NCI-H146 (cell line): Measurements from ENCODE around the gene LRIG3.

Experiments used
- DNase-seq: peaks from one replicate; lab custom pipeline; 2025; lab: John Stamatoyannopoulos, UW

LRIG3 gene

GRCh38 chr12:58920102-58920960 is at the start of gene LRIG3:
Gene LRIG3 (minus strand): TSS chr12:58920504. CDS start chr12:58920235, 269 bp downstream.
- DNase-seq, result peak; percentile 86

GRCh38 chr12:58969237-58969636 is 48.9 kb upstream of the LRIG3 start:
- DNase-seq, result no peak

DNA sequence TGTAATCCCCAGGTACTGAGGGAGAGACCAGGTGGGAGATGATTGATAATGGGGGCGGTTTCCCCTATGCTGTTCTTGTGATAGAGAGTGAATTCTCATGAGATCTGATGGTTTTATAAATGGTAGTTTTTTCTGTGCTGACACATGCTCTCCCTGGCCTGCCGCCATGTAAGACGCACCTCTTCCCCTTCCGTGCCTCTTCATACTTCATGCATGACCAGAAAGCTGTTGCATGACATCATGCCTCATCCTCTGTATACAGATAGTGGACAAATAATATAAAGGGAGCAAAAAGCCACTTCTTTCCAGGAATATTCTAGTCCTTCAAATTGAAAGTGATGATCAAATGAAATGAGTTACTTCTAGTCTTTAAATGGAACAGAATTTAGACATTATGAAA is 47.3 kb upstream of the LRIG3 start:
- no peak for DNase-seq

- DNase-seq, result no peak
Measured at GRCh38 chr12:58966939-58967338, 46.6 kb upstream of the LRIG3 start.

DNA sequence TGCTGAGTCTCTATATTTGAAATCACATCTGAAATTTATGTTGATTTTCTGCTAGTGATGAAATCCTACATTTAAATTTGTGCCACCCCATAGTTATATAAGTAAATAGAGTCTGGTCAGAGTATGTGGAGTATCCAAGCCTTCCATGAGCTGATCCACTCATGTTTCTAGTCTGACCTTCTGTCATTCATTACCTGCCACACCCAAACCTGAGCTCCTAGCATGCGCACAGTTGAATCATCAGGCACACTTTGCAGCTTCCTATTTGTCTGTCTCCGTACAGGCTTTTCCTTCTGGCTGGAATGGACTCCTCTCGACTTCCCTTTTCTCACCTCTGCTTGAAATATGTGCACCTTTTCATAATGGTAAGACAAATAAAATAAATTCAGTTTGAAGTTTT is 45.3 kb upstream of the LRIG3 start:
- no peak for DNase-seq

DNA sequence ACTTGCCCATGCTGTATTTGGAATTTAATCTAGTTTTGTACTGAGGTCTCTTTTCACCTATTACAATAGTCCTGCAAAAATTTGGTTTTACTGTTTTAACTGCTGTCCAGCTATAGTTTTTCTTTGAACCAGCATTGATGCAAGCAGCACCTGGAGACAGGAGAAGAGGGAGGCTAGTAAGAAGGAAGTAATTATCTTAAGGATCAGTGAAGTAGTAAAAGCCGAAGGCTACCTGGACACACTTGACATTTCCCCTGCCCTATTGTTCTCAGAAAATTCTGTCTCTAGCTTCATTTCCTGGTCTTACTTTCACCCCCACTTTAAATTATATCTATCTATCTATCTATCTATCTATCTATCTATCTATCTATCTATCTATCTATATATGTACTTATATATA is 43.5 kb upstream of the LRIG3 start:
- DNase-seq, result no peak

DNA sequence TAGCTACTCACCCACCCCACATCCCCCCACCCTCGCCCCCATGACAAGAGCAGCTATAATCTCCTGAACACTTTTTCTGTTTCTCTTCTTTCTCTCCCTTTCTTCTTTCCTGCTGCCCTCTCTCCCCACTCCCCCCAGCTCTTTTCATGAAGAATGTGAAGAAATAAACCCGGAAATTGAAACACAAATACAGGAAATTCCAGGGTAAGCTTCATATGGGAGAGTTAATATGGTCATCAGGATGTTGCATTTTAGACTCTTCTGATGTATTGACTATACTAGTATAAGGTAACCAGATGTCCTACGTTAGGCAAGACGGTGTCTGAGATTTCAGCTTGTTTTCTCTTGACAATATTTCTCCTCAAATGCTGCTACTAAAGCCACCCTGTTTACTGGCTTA is 41.6 kb upstream of the LRIG3 start:
- no peak for DNase-seq

DNA sequence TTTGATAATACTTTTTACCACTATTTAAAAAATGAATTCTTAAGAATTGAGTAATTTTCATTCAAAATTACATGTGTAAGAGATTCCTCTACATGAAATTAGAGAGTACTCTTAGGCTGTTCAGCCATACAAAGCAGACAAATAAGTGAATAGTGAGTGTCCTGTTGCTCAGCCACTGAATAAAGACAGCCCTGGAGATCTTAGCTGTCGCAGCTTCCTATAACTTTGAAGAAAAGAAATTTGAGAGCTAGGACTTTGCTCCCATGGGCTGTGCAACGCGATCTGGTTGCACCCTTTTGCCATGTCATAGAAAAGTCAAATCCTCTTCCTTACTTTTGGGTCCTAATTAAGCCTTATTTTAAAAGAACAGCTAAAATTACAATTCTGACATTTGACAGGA is 40.9 kb upstream of the LRIG3 start:
- DNase-seq, result no peak

- no peak for DNase-seq
Measured at GRCh38 chr12:58959639-58960300, 39.5 kb upstream of the LRIG3 start.

GRCh38 chr12:58957298-58957697 is 37.0 kb upstream of the LRIG3 start:
- no peak for DNase-seq

DNA sequence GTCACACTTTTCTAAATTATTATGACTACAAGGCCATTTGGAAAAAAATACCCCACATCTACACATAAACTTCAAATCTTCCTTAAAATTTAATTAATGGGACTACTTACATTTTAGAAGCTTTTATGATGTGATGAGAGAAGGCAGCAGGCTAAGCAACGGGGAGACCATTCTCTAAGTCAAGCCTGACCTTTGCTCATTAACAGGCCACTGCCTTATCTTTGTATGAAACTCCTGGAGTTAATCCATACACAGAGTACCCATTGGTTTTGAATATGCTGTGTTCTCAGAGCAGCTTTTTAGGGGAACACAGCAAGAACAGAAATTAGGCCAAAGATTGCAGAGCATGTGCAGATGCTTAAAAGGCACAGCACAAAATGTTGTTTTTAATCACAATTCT is 35.5 kb upstream of the LRIG3 start:
- no peak for DNase-seq

GRCh38 chr12:58954002-58954401 is 33.7 kb upstream of the LRIG3 start:
- no peak for DNase-seq

DNA sequence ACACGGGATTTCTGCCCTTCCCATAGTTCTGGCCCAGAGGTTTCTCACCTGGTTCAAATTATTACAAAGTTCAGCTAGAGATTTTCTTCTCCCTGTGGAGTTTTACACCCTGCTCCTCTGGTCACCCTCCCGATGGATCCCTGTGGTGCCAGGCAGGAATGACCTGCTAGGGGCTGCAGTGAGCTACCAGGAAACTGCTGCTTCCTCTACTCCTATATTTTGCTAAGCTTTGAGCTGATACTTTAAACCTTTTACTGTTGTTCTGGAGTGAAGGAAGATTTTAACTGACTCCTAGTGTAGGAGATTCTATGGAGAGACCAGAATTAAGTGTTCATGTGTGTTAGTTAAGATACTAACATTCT is 30.4 kb upstream of the LRIG3 start:
- DNase-seq, result peak; percentile 16

- peak; percentile 32 for DNase-seq
Measured at GRCh38 chr12:58949954-58950738, 29.8 kb upstream of the LRIG3 start.

- DNase-seq, result peak; percentile 66
Measured at GRCh38 chr12:58943079-58943478, 22.8 kb upstream of the LRIG3 start.

DNA sequence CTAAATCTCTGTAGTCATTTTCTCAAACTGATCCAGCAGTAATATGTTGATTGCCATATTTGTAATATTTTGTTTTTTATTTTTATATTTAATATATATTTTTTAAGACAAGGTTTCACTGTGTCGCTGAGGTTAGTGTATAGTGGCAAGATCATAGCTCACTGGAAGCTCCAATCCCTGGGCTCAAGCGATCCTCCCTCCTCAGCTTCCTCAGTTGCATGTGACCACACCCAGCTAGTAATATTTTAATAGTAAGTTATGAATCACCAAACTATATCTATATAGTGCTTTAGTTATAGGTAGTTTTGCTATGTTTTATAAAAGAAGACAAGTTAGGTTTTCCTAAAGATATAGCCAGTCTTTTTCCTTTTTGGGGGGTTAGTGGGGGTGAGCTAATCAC is 22.0 kb upstream of the LRIG3 start:
- no peak for DNase-seq

GRCh38 chr12:58939399-58940100 is 19.2 kb upstream of the LRIG3 start:
- no peak for DNase-seq

DNA sequence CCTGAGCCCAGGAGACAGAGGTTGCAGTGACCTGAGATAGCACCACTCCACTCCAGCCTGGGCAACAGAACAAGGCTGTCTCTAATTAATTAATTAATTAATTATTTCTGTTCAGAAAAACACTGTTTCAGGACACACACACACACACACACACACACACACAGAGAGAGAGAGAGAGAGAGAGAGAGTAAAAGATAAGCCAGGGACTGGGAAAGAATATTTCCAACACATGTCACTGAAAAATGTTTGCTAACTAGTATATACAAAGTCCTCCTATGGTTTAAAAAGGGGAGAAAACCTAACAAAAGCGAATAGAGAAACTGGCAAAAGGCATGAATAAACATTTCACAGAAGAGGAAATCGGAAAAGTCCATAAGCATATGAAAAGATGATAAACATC is 18.1 kb upstream of the LRIG3 start:
- DNase-seq, result no peak

DNA sequence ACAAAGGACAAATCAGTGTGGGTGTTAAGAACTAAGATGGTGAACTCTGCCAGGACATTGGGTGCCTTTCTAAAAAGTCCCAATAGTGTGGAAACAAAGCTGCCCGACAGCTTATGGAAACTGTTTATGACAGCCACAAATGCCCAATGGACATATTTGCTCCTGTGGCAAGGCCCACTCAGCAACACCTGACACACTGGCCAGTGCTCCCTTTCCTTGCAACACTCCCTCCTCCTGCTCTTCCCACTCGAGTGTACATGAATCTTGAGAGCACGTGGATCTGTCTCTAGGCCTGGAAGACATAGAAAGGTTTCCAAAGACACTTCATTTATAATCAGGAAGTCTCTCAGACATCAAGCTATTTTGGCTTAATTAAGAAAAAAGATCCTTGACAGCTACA is 14.2 kb upstream of the LRIG3 start:
- DNase-seq, result no peak

DNA sequence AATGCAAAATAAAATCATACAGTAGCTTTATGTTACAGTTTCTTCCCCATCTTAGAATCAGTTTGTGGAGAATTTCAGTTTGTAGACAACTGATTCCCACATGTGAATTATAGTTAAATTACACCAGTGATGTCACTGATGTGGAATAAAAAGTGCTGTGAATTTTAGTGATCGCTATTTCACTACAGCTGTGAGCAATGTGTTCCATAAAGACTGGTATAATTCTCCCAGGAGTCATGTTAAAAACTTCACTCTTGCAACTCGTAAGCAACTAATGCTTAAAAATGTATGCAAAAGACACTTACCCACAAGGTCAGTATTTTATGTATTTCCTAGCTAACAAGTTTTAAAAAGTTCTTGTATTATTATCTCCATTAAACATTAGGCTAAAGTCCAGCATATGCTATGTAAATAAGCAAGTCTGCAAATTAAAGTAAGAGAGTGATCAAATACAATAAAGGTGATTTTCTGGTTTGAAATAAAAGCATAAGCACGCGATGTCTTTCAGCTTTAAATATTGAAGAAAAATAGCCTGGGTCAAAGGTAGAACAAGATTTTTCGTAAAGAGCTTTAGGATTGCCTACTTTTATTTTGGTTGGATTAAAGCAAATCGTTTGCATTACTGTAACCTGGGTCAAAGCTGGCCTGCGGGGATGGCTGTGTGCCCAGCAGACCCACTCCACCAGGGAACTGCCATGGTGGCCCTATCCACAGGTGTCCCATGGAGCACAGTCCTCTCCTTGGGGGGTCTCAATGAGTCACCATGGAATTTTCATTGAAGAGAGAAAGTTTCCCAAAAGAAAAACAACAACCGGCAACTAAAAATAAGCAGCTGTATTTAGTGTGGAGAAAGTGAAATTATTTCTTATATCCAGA is 12.7 kb upstream of the LRIG3 start:
- DNase-seq, result no peak

DNA sequence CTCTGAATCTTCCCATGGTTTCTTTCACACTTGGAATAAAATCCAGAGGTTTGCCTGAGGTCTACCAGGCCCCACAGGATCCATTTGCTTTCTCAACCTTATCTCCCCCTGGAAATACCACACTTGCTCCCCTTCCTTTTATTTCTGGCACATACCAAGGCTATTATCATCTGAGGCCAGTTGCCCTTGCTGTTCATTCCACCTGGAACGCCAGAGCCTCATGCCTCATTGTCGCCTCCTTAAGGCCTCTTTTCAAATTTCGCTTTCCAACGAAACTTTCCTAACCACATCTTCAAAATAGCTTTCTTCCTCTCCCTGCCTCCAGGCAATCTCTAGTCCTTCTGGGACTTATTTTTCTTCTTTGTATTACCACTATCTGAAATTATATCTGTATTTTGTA is 11.2 kb upstream of the LRIG3 start:
- peak; percentile 30 for DNase-seq
